Hepatocyte (in vitro differentiated cells): ENCODE results near the gene TMEM225B. TPM values are rescaled to one million over a fixed set of nuclear protein-coding genes. Genes with fewer than 3 reads are reported as not detected.

ENCODE experiments used
- DNase-seq: peaks from one replicate; pipeline ENCODE4 v3.0.0-alpha.2; 2016; ENCODE audit warnings: low spot score
- H2AFZ ChIP-seq: fragments of 200-600 bp; sonication (generic); 2 replicates; pipeline ENCODE4 v1.6.0; 2016; ENCODE audit warnings: antibody characterized with exemption, mild to moderate bottlenecking
- H3K27ac ChIP-seq: fragments of 200-600 bp; sonication (generic); 2 replicates; pipeline ENCODE4 v1.5.1; 2016; ENCODE audit warnings: mild to moderate bottlenecking
- H3K27me3 ChIP-seq: fragments of 200-600 bp; sonication (generic); 2 replicates; pipeline ENCODE4 v1.6.1; 2016
- H3K36me3 ChIP-seq: fragments of 200-600 bp; sonication (generic); replicated peaks from 2 replicates; pipeline ENCODE4 v1.5.1; 2016; ENCODE audit warnings: low read depth; ENCODE audit not compliant: insufficient read depth
- H3K4me1 ChIP-seq: fragments of 200-600 bp; sonication (generic); 2 replicates; pipeline ENCODE4 v1.5.1; 2016; ENCODE audit warnings: mild to moderate bottlenecking, moderate library complexity; ENCODE audit not compliant: insufficient read depth
- H3K4me2 ChIP-seq: fragments of 200-600 bp; sonication (generic); 2 replicates; pipeline ENCODE4 v1.6.0; 2016
- H3K4me3 ChIP-seq: fragments of 200-600 bp; sonication (generic); 2 replicates; pipeline ENCODE4 v1.5.1; 2016; ENCODE audit warnings: mild to moderate bottlenecking
- H3K79me2 ChIP-seq: fragments of 200-600 bp; sonication (generic); 2 replicates; pipeline ENCODE4 v1.6.0; 2017; ENCODE audit warnings: mild to moderate bottlenecking
- H3K9me2 ChIP-seq: fragments of 200-600 bp; sonication (generic); replicated peaks from 2 replicates; pipeline ENCODE4 v1.6.0; 2017; ENCODE audit warnings: mild to moderate bottlenecking; ENCODE audit not compliant: insufficient read depth
- H3K9me3 ChIP-seq: fragments of 200-600 bp; sonication (generic); 2 replicates; pipeline ENCODE4 v1.5.1; 2016; ENCODE audit warnings: low read depth, mild to moderate bottlenecking
- H4K20me1 ChIP-seq: fragments of 200-600 bp; sonication (generic); 2 replicates; pipeline ENCODE4 v1.6.0; 2016; ENCODE audit warnings: mild to moderate bottlenecking; ENCODE audit not compliant: insufficient read depth, poor library complexity, severe bottlenecking
- CTCF ChIP-seq: fragments of 200-600 bp; sonication (generic); IDR thresholded peaks from 2 replicates; pipeline ENCODE4 v1.5.1; 2016; ENCODE audit warnings: antibody characterized with exemption, mild to moderate bottlenecking; ENCODE audit not compliant: poor library complexity
- EZH2 ChIP-seq: fragments of 200-600 bp; sonication (generic); IDR thresholded peaks from 2 replicates; pipeline ENCODE4 v1.6.1; 2016; ENCODE audit warnings: antibody characterized with exemption, mild to moderate bottlenecking, borderline replicate concordance
- EZH2phosphoT487 ChIP-seq: fragments of 200-600 bp; sonication (generic); IDR thresholded peaks from one replicate; pipeline ENCODE4 v1.6.1; 2018; ENCODE audit warnings: antibody characterized with exemption, mild to moderate bottlenecking, low read depth, moderate library complexity; ENCODE audit not compliant: unreplicated experiment, severe bottlenecking
- WGBS: methylation state at CpG from one replicate; pipeline ENCODE4 v1.1.6; 2016; ENCODE audit warnings: low lambda C conversion rate; ENCODE audit errors: missing lambda C conversion rate; 5-methylcytosine and 5-hydroxymethylcytosine counted together
- polyA plus RNA-seq: library from polyadenylated mRNA; unstranded; fragments of >200 nt; fragmentation: Nextera tagmentation; extraction: Ambion mirVana; gene quantifications from 2 replicates; pipeline ENCODE4 v1.2.1, GENCODE V29; 2016
- total RNA-seq: library from RNA; depleted of rRNA; stranded (reverse); fragments of >200 nt; gene quantifications from 2 replicates; pipeline ENCODE4 v1.2.3, GENCODE V29; 2014

The TMEM225B gene
- total and polyA plus RNA-seq, 2 experiments from 2014 or later, result 0.12 to 0.20 TPM

DNA sequence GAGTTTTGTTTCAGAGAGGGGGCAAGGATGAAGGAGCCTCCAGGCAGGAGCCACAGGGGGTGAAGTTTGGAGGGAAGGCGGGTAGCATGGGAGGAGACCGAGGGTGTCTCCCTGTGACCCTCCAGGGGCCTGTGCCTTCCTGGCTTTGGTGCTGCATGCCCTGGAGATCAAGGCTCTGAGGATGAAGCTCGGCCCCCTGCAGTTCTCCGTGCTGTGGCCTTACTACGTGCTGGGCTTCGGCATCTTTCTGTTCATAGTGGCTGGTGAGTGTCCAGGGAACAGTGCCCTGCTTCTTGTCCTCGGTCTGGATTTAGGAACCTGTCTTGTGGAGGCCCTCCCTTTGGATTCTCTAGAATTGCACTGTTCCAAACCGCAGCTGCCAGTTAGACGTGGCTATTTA lies 9.5 kb downstream of the TMEM225B start:
- no peaks in the 10 kb centered on the region for H4K20me1 ChIP-seq

GRCh38 chr7:99614495-99614894 lies 16.4 kb downstream of the TMEM225B start:
- 77% methylated on average over 3 of the region's 3 CpGs for WGBS
- Histone ChIP-seq H3K4me1 (peaks cover 6% of the 10 kb centered on the region), H3K27me3 (no peaks in the 10 kb centered on the region), H3K9me3 (no peaks in the 10 kb centered on the region), H2AFZ (no peak overlapping the region), H3K79me2 (peaks cover 23% of the 10 kb centered on the region), H3K27ac (no peak overlapping the region), H3K36me3 (no peaks in the 10 kb centered on the region), H3K4me2 (no peak overlapping the region), H3K4me3 (no peak overlapping the region), H3K9me2 (no peaks in the 10 kb centered on the region), H4K20me1 (no peaks in the 10 kb centered on the region)
- DNase-seq, result no peak
- TF ChIP-seq CTCF (no peak), EZH2phosphoT487 (no peak), EZH2 (no peak)

More for the DNA sequence above, 9.5 kb downstream of the TMEM225B start:
- no peaks in the 10 kb centered on the region for H3K36me3 ChIP-seq
- no peak overlapping the region for H3K4me2 ChIP-seq
- no peak for TF ChIP-seq EZH2phosphoT487
- no peak for TF ChIP-seq EZH2
- TF ChIP-seq CTCF, result no peak
- H3K9me3 ChIP-seq, result no peaks in the 10 kb centered on the region
- H3K4me1 ChIP-seq, result no peaks in the 10 kb centered on the region
- no peaks in the 10 kb centered on the region for H3K9me2 ChIP-seq
- no peak for DNase-seq
- H3K4me3 ChIP-seq, result no peak overlapping the region
- H3K27ac ChIP-seq, result no peak overlapping the region
- WGBS, result 80% methylated on average over 9 of the region's 9 CpGs
- no peaks in the 10 kb centered on the region for H3K79me2 ChIP-seq
- H2AFZ ChIP-seq, result no peak overlapping the region
- no peaks in the 10 kb centered on the region for H3K27me3 ChIP-seq

GRCh38 chr7:99615989-99616358 lies 17.9 kb downstream of the TMEM225B start:
- no peaks in the 10 kb centered on the region for H3K9me3 ChIP-seq
- no peak for TF ChIP-seq CTCF
- no peak for TF ChIP-seq EZH2
- no peak for TF ChIP-seq EZH2phosphoT487
- no peak for DNase-seq
- no peaks in the 10 kb centered on the region for H4K20me1 ChIP-seq
- H3K27me3 ChIP-seq, result no peaks in the 10 kb centered on the region
- no peaks in the 10 kb centered on the region for H3K9me2 ChIP-seq
- peak overlapping the region; percentile 81 for H3K4me2 ChIP-seq
- H3K79me2 ChIP-seq, result peaks cover 27% of the 10 kb centered on the region
- H3K36me3 ChIP-seq, result no peaks in the 10 kb centered on the region
- peak overlapping the region; percentile 76 for H3K4me3 ChIP-seq
- WGBS, result 91% methylated on average over 5 of the region's 5 CpGs
- H3K4me1 ChIP-seq, result peaks cover 6% of the 10 kb centered on the region
- peak overlapping the region; percentile 89 for H3K27ac ChIP-seq
- H2AFZ ChIP-seq, result peak overlapping the region; percentile 98
